HUDEP-2 (cell line): ENCODE measurements around the gene GAL3ST2.
"Not testable (repeated sequence)": the region's sequence is repeated elsewhere in the genome, so short reads cannot be mapped to it uniquely, and the experiment has no call there.

Experiments used
- DNase-seq, 76 experiments: peaks; one replicate each; lab custom pipeline; 2025; ENCODE audit not compliant: unreplicated experiment in 76 of 76; lab: John Stamatoyannopoulos, UW

The GAL3ST2 gene

DNA sequence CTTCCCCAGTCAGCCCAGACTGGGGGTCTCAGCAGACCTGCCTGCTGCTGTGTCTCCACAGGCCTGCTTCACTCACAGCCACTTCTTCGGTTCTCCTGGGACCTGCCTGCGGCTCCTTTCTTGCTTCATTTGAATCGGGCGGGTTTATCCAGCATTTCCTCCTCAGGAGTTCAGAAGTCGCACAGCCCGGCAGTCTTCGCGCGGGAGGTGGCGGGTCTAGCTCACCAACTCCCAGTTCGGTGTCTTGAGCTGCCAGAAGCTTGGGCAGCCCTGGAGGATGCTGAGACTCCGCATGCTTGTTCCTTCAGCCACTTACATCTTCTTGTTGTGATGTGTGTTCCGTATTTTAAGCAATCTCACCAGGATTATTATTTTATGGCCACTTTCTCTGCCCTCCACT, 31.3 kb upstream of the GAL3ST2 start:
- no peak for DNase-seq

DNA sequence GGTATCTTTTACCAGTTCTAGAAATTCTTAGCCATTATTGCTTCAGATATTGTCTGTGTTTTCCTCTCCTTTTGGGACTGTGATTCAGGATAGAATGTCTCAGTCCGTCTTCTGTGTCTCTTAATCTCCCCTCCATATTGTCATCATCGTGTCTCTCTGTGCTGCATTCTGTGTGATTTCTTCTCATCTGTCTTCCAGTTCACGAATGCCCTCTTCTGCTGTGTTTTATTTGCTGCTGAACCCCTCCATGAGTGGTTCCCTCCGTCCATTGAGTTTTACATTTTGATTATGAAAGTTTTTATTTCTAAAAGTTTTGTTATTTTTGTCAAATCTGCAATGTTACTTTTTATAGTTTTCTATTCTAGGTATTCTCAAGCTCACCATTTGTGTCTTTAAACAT, 30.5 kb upstream of the GAL3ST2 start:
- DNase-seq, result no peak

DNA sequence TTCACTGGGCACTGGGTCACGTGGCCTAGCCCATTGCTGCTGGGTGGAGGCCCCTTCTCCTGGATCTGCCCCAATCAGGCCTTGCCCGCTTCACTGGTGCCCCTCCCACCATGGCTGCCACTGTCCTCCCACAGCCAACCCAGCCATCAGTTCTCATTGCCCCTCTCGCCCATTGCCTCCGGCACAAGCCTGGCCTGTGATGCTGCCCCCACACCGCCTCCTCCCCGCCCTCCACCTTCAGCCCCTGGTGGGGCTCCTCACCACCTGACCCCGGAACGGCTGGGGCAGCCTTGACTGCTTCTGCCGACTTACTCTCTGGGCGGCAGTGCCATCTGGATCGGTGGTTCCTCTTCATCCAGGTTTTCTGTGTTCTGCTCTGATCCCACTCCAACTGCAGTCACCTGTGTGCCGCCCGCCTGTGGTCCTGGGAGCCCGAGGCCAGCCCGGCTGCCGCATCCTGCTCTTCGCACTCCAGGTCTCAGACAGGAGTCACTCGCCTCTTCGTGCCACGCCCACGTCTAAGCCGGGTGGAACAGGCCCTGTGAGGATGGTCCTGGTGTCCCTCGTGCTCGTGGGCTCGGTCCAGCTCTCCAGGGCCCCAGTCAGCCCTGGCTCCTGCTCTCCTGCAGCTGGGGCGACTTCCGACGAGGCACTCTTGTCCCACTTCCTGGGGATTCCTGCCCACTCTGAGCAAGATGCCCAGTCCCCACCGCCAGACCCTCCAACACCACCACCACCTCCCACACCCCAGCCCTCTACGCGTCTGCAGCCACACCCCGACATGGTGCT, 28.0 kb upstream of the GAL3ST2 start:
- DNase-seq, result peak in 3 of 76 experiments; percentile 14 to 25 (median 25)

DNA sequence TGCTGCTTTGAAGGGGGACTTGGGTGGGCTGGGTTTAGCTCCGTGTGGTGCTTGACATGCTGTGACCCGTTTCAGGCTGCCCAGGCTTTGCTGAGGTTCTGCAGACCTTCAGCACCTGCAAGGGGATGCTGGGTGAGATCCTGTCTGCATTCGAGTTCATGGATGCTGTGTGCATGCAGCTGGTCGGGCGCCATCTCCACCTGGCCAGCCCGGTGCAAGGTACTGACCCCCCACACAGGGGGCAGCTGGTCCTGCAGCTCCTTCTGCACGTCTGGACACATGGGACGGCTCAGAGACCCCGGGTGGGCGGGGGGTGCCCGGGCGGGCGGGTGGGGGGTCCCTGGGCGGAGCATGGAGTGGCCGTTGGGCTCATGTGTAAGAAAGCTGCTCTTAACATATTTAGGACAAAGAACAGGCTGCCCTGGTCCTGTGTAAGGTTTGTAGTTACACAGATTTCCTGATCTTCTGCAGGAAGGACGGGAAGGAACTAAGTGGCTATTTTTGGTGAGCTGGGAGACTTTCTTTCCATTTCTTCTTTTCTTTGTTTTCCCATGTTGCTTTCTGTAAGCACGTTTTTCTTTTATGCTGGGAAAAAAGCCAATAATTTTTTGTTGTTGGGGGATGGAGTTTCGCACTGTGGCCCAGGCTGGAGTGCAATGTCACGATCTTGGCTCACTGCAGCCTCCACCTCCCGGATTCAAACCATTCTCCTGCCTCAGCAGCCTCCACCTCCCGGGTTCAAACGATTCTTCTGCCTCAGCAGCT, 26.4 kb upstream of the GAL3ST2 start:
- DNase-seq, result no peak

DNA sequence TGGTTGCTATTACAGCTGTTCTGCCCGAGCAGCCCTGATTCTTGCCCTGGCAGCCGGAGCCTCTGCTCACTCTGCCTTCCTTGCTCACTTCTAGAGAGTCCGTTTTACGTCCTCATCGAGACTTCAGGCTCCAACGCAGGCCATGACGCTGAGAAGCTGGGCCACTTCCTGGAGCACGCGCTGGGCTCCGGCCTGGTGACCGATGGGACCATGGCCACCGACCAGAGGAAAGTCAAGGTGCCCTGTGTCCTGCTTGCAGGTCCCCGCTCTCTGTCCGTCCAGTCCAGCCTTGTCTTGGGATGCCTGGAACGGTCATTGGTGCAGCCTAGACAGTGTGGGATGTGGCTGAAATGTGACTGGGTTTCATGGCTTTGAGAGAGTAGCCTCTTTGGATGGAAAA, 25.5 kb upstream of the GAL3ST2 start:
- DNase-seq, result no peak

DNA sequence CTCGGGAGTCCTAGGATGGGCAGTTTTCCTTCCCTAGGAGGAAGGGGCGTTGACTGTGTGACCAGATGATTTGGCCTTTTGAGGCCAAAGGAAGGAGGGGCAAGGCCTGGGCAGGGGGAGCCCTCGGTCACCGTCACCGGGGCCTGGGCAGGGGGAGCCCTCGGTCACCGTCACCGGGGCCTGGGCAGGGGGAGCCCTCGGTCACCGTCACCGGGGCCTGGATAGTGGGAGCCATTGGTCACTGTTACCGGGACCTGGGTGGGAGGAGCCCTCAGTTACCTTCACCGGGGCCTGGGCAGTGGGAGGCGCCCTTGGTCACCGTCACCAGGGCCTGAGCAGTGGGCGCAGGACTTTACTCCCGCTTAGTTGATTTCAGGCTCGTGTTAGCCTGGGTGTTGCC, 24.8 kb upstream of the GAL3ST2 start:
- DNase-seq, result no peak

DNA sequence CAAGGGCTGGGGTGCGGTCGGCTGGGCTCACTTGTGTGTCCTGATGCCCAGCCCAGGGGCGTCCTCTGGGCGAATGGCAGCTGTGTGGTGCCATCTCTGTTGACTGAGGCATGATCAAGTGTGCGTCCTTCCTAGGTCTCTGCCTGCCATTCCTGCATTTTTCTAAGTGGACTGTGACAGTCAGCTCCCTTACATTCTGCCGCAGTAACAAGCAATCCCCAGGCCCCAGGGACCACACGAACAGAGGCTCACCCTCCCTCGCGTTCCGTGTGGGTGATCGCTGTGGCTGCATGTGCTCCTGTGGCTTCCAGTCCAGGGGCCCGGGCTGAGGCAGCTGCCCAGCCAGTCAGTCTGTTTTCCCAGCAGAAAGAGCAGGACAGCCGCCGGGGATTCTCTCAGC, 24.4 kb upstream of the GAL3ST2 start:
- no peak for DNase-seq

DNA sequence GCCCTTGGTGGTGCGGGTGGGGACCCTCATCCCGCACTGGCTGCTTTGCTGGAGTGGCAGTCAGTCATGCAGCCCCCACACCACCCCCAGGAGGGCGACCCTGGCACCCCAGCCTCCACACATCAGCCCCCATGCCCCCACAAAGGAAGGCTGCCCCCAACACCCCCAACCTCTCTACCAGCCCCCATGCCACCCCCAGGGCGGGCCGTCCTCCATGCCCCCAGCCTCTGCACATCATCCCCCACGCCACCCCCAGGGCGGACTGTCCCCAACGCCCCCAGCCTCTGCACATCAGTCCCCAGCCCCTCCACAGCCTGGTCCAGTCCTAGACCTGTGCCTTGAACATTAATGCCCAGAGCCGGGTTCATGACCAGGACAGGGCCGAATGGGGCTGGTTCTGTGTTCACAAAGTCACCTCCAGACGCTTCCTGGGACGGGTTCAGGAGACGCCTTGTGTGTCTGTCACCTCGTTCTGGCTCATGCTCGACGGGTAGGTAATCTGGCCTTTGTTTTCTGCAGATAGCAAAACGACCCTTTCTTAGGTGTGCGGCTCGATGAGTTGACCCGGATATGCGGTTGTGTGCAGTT, 23.8 kb upstream of the GAL3ST2 start:
- DNase-seq, result no peak

DNA sequence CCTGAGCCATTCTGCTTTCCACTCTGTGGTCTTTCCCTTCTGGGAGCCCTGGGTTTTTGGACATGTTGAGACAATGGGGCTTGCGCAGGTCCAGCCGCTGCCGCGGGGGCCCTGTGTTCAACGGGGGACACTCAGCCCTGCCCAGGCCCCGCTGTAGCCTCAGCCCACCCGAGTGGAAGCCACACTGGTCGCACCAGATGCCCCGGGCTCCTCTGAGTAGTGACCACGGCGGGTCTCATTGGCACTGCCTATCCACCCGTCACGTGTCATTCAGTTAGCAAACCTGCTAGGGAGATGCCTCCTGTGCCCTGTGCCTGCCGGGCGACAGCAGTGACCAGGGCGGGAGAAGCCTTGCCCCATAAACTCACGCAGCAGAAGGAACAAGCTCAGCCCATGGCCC, 23.1 kb upstream of the GAL3ST2 start:
- DNase-seq, result no peak

DNA sequence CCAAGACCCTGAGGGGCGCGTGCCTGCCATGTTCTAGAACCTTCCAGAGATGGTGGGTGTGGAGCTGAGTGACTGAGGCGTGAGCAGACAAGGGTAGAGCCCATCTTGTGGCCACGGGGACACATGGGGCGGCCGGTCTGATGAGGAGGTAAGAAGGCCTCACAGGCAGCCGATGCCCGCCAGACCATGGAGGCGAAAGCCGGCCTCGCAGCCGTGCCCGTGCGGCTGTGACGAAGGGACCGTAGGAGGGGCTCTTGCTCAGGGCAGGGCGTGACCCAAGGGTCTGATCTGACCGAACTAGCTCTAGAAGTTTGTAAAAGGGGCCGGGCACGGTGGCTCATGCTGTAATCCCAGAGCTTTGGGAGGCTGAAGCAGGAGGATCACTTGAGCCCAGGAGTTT, 22.6 kb upstream of the GAL3ST2 start:
- no peak for DNase-seq

DNA sequence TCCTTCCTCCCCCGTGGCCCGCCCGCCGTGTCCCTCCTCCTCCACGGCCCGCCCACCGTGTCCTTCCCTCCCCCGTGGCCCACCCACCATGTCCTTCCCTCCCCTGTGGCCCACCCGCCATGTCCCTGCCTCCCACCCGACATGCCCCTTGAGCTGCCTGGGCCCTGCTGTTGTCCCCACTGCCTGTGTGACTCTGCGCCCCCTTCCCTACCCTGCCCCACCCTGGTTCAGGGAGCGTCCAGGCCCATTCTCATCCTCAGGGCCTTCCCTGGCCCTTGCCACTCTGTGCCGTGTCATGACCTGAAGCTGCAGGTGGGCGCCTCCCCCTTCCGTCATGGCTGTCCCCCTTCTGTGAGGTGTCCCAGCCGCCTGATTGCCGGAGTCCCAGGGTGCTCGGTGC, 21.5 kb upstream of the GAL3ST2 start:
- no peak for DNase-seq

DNA sequence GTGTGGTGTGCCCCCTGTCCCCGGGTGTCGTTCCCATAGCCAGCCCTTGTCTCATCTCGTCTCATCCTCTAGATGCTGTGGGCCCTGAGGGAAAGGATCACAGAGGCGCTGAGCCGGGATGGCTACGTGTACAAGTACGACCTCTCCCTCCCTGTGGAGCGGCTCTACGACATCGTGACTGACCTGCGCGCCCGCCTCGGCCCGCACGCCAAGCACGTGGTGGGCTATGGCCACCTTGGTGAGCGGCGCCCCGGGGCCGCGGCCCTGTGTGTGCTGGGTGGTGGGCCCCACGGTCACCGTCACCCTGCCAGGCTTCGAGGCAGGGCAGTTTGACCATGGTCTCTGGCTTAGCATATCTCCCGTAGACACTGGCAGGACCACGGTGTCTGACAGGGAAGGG, 20.8 kb upstream of the GAL3ST2 start:
- no peak for DNase-seq

DNA sequence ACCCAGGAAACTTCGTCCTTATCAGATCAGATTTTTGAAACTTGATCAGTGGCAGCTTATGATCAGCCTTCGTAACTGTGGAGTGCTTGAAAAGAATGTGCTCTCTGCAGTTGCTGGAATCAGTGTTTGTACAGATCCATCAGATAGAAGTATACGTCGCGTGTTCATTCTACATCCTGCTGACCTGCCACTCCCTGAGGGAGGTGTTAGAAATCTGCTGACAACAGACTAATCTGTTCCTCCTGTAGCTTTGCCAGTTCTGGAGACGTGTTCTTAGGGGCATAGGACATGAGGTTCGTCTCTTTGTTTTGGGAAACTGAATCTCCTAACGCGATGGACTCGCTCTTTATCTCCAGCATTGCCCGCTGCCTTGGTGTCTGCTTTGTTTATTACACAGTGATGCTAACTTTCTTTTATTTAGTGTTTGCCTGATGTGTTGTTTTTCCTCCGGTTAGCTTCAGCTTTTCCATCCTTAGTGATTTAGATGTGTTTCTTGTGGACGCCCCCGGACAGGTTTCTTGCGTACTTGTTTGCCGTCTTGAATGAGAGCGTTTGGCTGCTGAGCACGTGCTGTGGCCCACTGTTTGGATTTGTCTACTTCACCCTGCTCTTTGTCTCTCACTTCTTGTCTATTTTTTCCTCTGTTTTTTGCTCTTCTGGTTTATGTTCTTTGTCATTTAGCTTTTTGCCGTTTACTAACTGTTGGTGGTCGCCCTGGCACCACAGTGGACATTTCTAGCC, 17.4 kb upstream of the GAL3ST2 start:
- peak in 1 of 76 experiments; percentile 7 for DNase-seq

DNA sequence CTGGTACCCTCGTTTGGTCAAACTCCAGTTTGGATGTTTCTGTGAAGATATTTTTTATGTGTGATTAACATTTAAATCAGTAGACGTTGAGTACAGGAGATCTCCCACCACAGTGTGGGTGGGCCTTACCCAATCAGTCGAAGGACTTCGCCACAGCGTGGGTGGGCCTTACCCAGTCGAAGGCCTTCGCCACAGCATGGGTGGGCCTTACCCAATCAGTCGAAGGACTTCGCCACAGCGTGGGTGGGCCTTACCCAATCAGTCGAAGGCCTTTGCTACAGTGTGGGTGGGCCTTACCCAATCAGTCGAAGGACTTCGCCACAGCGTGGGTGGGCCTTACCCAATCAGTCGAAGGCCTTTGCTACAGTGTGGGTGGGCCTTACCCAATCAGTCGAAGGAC, 16.7 kb upstream of the GAL3ST2 start:
- not testable (repeated sequence) for DNase-seq

DNA sequence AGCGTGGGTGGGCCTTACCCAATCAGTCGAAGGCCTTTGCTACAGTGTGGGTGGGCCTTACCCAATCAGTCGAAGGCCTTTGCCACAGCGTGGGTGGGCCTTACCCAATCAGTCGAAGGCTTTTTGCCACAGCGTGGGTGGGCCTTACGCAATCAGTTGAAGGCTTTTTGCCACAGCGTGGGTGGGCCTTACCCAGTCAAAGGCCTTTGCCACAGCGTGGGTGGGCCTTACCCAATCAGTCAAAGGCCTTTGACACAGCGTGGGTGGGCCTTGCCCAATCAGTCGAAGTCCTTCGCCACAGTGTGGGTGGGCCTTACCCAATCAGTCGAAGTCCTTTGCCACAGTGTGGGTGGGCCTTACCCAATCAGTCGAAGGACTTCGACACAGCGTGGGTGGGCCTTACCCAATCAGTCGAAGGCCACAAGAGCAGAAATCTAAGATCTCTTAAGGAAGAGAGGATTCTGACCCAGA, 16.3 kb upstream of the GAL3ST2 start:
- no peak for DNase-seq

DNA sequence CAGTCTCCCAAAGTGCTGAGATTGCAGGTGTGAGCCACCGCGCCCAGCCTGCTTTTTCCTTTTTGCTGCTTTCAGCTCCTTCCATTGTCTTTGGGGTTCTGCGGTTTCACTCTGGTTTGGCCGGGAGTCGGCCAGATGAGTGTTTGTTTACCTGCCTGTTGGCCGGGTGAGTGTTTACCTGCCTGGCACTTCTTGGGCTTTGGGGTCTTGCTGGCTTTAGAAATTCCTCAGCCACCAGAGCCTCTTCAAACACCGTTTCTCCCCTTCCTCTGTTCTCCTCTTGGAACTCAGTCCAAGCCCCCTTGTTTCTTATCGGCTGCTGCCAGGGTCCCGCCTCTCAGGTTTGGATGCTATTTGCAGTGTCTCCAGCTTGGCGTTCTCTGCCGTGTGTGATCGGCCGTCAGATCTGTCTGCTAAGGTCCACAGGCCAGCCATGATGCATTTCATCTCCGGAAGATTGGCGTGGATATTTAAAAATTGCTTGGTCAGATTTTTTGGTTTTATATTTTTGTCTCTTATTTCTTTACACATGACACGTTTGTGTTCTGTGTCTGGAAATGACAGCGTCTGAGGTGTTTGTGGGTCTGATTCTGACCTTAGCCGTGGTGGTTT, 14.2 kb upstream of the GAL3ST2 start:
- DNase-seq, result peak in 1 of 76 experiments; percentile 24

DNA sequence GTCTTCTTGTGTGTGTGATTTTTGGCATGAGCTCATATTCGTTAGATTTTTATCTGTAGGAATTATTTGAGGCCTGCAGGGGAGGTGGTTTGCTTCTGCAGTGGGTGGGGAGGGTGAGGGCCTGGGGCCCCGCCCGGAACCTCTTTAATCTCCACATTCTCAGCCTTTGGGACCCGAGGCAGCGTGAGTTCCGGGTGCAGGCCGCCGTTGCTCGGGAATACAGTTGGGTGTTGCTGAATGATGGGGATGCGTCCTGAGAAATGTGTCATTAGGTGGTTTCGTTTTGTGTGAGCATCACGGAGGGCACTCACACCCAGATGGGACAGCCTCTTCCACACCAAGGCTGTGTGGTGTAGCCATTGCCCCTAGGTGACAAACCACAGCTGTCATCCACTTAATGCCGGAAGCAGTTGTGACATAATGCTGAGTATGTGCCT, 13.7 kb upstream of the GAL3ST2 start:
- peak in 36 of 76 experiments; percentile 3 to 61 (median 22) for DNase-seq

DNA sequence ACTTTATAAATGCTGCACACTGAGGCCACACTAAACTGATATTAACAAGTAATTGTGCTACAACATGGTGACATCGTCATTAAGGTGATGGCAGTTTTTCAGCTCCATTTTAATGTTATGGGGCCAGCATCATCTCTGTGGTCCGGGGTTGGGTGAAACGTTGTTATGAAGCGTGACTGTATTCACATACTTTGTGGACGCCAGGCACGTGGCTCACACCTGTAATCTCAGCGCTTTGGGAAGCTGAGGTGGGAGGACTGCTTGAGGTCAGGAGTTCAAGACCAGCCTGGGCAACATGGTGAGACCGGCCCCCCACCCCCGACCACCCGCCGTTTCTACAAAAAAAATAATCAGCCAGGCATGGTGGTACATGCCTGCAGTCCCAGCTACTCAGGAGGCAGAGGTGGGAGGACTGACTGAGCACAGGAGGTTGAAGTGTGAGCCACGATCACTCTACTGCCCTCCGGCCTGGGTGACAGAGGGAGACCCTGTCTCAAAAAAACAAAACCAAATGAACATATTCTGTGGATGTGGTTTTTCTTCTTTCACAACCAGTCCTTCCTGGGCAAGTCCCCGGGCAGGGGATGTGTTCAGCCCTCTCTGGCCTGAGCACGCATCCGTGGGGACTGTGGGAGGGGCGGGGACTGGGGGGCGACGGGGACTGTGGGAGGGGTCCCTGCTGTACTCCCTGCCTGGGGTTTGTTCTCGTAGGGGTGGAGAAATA, 12.9 kb upstream of the GAL3ST2 start:
- DNase-seq, result no peak

DNA sequence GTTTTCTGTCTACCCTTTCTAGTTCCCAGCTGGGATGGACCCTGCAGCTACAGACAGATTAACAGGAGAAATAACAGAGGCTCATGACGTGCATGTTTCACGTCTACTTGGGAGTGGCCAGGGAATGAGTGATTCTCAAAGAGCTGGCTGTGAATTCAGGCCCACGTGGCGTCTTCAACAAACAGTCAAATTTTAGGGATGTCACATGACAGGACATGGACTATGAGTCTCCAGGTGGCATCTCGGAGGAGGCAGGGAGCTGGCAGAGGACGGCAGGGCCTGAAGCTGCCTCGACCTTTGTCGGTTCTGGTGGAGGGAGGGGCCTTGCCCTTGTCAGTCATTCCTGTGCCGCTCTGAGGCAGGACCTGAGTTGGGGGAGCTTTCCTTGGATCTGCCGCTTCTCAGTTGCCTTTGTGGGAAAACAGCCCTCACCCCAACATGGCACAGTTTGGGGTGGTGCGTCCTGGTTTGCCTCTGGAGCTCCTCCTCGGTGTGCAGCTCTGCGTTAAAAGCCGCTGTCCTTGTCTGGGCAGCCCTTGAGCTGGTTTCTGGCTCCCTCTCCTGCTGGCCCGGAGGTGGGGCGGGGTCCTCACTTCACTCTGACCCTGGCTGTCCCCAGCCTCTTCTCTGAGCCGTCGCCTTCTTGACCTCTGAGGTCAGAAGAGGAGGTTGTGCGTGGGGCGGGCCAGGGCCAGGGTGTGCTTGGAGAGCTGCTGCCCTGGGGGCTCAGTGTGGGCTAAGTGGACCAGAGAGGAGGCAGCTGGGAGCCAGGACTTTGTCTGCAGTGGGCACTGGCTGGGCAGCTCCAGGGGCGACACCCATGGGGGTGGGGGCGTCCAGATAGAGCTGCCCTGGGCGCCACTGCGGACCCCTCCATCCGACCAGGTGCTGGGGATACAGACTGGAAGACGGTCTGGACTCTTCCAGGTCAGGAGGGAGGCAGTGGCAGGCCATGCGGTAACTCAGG, 12.1 kb upstream of the GAL3ST2 start:
- DNase-seq, result no peak
